Neural crest cell (in vitro differentiated cells): ENCODE data around the gene ITGA7. TPM values are rescaled to one million over a fixed set of nuclear protein-coding genes. Genes with fewer than 3 reads are reported as not detected.

ENCODE experiments used
- DNase-seq: peaks from one replicate; pipeline ENCODE4 v3.0.0; 2021; ENCODE audit warnings: low read depth, mixed read lengths, low spot score
- H3K27ac Mint-ChIP-seq: one replicate; pipeline ENCODE4 v1.8.0; 2021; ENCODE audit warnings: mild to moderate bottlenecking, mixed read lengths; ENCODE audit not compliant: unreplicated experiment
- H3K27me3 Mint-ChIP-seq: 2 replicates; pipeline ENCODE4 v1.8.0; 2021; ENCODE audit warnings: low read depth, mild to moderate bottlenecking, mixed read lengths
- H3K36me3 Mint-ChIP-seq: 2 replicates; pipeline ENCODE4 v1.8.0; 2021; ENCODE audit warnings: low read depth, mild to moderate bottlenecking, mixed read lengths
- H3K4me1 Mint-ChIP-seq: 2 replicates; pipeline ENCODE4 v1.8.0; 2021; ENCODE audit warnings: mixed read lengths
- H3K4me3 Mint-ChIP-seq: one replicate; pipeline ENCODE4 v1.8.0; 2021; ENCODE audit warnings: mild to moderate bottlenecking, mixed read lengths
- H3K9me3 Mint-ChIP-seq: 2 replicates; pipeline ENCODE4 v1.8.0; 2021; ENCODE audit warnings: mixed read lengths
- total RNA-seq: library from RNA; stranded (reverse); gene quantifications from 2 replicates; pipeline ENCODE4 v1.2.1, GENCODE V29; 2021
- TF ChIP-seq, protein P1 (sequence below): fragments of 200-600 bp; sonication (generic); conservative IDR thresholded peaks from 2 replicates; pipeline ENCODE4 v1.5.0; 2021; ENCODE audit warnings: antibody characterized with exemption, mild to moderate bottlenecking

ITGA7 gene
- total RNA-seq, 1 donor from 2014 or later: 63.7 TPM

DNA sequence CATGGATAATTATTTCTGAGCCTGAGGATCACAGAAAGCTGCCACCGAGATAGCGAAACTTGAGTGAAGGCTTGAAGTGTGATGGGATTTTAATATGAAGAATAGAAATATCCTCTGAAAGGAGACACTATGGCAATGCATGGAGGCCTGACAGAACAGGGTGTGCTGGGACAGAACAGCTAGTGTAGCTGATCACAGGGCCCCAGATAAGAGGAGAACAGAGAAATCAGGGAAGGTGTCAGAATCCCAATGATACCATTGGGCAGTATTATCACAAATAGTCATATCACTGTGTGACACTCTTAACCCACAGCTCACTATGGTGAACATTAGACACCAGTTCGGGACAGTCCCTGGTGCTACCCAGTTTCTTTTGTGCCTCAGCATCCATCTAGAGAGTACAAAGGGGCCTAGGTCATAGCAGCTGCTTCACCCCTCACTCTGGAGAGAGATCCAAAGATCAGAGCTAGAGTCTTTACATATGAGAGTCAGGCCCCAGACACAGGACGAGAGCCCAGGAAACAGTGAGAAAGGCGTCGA, 71.5 kb downstream of the ITGA7 start:
- no peak overlapping the region for H3K4me3 Mint-ChIP-seq
- TF ChIP-seq, protein P1, sequence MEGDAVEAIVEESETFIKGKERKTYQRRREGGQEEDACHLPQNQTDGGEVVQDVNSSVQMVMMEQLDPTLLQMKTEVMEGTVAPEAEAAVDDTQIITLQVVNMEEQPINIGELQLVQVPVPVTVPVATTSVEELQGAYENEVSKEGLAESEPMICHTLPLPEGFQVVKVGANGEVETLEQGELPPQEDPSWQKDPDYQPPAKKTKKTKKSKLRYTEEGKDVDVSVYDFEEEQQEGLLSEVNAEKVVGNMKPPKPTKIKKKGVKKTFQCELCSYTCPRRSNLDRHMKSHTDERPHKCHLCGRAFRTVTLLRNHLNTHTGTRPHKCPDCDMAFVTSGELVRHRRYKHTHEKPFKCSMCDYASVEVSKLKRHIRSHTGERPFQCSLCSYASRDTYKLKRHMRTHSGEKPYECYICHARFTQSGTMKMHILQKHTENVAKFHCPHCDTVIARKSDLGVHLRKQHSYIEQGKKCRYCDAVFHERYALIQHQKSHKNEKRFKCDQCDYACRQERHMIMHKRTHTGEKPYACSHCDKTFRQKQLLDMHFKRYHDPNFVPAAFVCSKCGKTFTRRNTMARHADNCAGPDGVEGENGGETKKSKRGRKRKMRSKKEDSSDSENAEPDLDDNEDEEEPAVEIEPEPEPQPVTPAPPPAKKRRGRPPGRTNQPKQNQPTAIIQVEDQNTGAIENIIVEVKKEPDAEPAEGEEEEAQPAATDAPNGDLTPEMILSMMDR: no peak
- H3K27me3 Mint-ChIP-seq: no peaks in the 10 kb centered on the region
- no peak for DNase-seq
- H3K27ac Mint-ChIP-seq: no peak overlapping the region
- H3K4me1 Mint-ChIP-seq: no peaks in the 10 kb centered on the region
- no peaks in the 10 kb centered on the region for H3K36me3 Mint-ChIP-seq
- no peaks in the 10 kb centered on the region for H3K9me3 Mint-ChIP-seq

Other genes starting within 250 kb of the ITGA7 start
- gene OR6C70, start 237.8 kb downstream of the ITGA7 start, total RNA-seq: not detected in 2 replicates
- not detected in 2 replicates for gene OR6C68, start 215.5 kb downstream of the ITGA7 start, total RNA-seq
- gene OR6C4, start 158.3 kb downstream of the ITGA7 start, total RNA-seq: not detected in 2 replicates
- not detected in 2 replicates for gene OR2AP1, start 135.4 kb downstream of the ITGA7 start, total RNA-seq
- not detected in 2 replicates for gene OR10P1, start 71.0 kb downstream of the ITGA7 start, total RNA-seq
- gene BLOC1S1, start 8.1 kb upstream of the ITGA7 start, total RNA-seq: 105 and 111 TPM in 2 replicates
- 10.4 and 14.2 TPM in 2 replicates for gene RDH5, start 12.5 kb upstream of the ITGA7 start, total RNA-seq
- gene CD63, start 21.1 kb upstream of the ITGA7 start, total RNA-seq: 535 and 560 TPM in 2 replicates
- 66.6 and 67.0 TPM in 2 replicates for gene GDF11, start 35.2 kb upstream of the ITGA7 start, total RNA-seq
- gene SARNP, start 109.8 kb upstream of the ITGA7 start, total RNA-seq: 121 and 123 TPM in 2 replicates
- 32.6 and 33.3 TPM in 2 replicates for gene ORMDL2, start 110.1 kb upstream of the ITGA7 start, total RNA-seq
- 35.3 and 40.3 TPM in 2 replicates for gene DNAJC14, start 121.7 kb upstream of the ITGA7 start, total RNA-seq
- not detected in 2 replicates for gene MMP19, start 135.0 kb upstream of the ITGA7 start, total RNA-seq
- 54.0 and 56.8 TPM in 2 replicates for gene PYM1, start 220.0 kb upstream of the ITGA7 start, total RNA-seq
- 17.1 and 18.8 TPM in 2 replicates for gene DGKA, start 223.3 kb upstream of the ITGA7 start, total RNA-seq